WI38 (cell line): ENCODE measurements around the gene CNIH2.

Experiments used
- H3K4me3 ChIP-seq: 2 replicates; pipeline ENCODE4 v1.5.1; 2011; ENCODE audit warnings: low read depth, mild to moderate bottlenecking, control low read depth, low read length
- CTCF ChIP-seq: IDR thresholded peaks from 2 replicates; pipeline ENCODE4 v1.5.1; 2012; ENCODE audit warnings: low read depth, mild to moderate bottlenecking, control low read depth, low read length

Gene CNIH2

GRCh38 chr11:66235141-66235540 lies 42.8 kb upstream of the CNIH2 start:
- TF ChIP-seq CTCF, result no peak
- no peak overlapping the region for H3K4me3 ChIP-seq

GRCh38 chr11:66237867-66238266 lies 40.1 kb upstream of the CNIH2 start:
- H3K4me3 ChIP-seq, result no peak overlapping the region
- no peak for TF ChIP-seq CTCF

- no peak for TF ChIP-seq CTCF
- no peak overlapping the region for H3K4me3 ChIP-seq
Observed at GRCh38 chr11:66238786-66239413, 39.1 kb upstream of the CNIH2 start.

GRCh38 chr11:66239511-66239910 lies 38.5 kb upstream of the CNIH2 start:
- H3K4me3 ChIP-seq, result no peak overlapping the region
- TF ChIP-seq CTCF, result no peak

GRCh38 chr11:66239998-66240780 lies 37.8 kb upstream of the CNIH2 start:
- no peak for TF ChIP-seq CTCF
- no peak overlapping the region for H3K4me3 ChIP-seq

GRCh38 chr11:66240781-66241136 lies 37.2 kb upstream of the CNIH2 start:
- TF ChIP-seq CTCF, result no peak
- H3K4me3 ChIP-seq, result no peak overlapping the region

- no peak overlapping the region for H3K4me3 ChIP-seq
- no peak for TF ChIP-seq CTCF
Observed at GRCh38 chr11:66242095-66242765, 35.7 kb upstream of the CNIH2 start.
